ENCODE results near the gene ZNF280B. TPM values are rescaled to one million over a fixed set of nuclear protein-coding genes. Genes with fewer than 3 reads are reported as not detected.

The ZNF280B gene
- polyA plus RNA-seq, 1 donor (not counting 4 experiments of a cell fraction or from before 2014, with no cell fraction given): 0.04 TPM

GRCh38 chr22:22452211-22452610 is 56.3 kb downstream of the ZNF280B start:
- H3K27me3 ChIP-seq (ENCODE audit: control insufficient read depth, extremely low read depth, insufficient read depth, low read length): no peaks in the 10 kb centered on the region
- no peak overlapping the region for H3K4me2 ChIP-seq (ENCODE audit: control insufficient read depth, extremely low read depth, insufficient read depth, low read depth, low read length)
- no peak overlapping the region for H3K27ac ChIP-seq (ENCODE audit: control insufficient read depth, insufficient read depth, low read length)
- H3K9me1 ChIP-seq (ENCODE audit: control insufficient read depth, extremely low read depth, insufficient read depth, low read length): no peaks in the 10 kb centered on the region
- dilution Hi-C loops (cut with MboI; ENCODE audit: extremely low pct_ligation_motif_present, low sequenced_read_pairs): no loop called here
- TF ChIP-seq CTCF (optimal IDR thresholded peaks at IDR 0.05 in 1 of 3, IDR thresholded peaks at IDR 0.05 in 1 of 3, conservative IDR thresholded peaks at IDR 0.05 in 1 of 3; ENCODE audit: extremely low read depth in 1 of 3, insufficient read depth in 2 of 3, low read length in 3 of 3) (no peak), EZH2 (IDR thresholded peaks at IDR 0.05; ENCODE audit: low read length) (no peak)
- H3K4me3 ChIP-seq (ENCODE audit: control insufficient read depth in 2 of 3, extremely low read depth in 1 of 3, insufficient read depth in 2 of 3, low read depth in 1 of 3, low read length in 3 of 3): no peak overlapping the region
- DNase-seq (ENCODE audit: low read depth, low spot score) (no peak), FAIRE-seq (no peak)
- H3K9ac ChIP-seq (ENCODE audit: control insufficient read depth, extremely low read depth, insufficient read depth, low read length): no peak overlapping the region
- H3K36me3 ChIP-seq (ENCODE audit: control insufficient read depth in 2 of 2, extremely low read depth in 1 of 2, insufficient read depth in 2 of 2, low read length in 2 of 2): no peaks in the 10 kb centered on the region
- H4K20me1 ChIP-seq (ENCODE audit: control insufficient read depth, extremely low read depth, insufficient read depth, low read length): no peaks in the 10 kb centered on the region
- no peak overlapping the region for H2AFZ ChIP-seq (ENCODE audit: control insufficient read depth, low read length)
- peaks cover 2% of the 10 kb centered on the region for H3K9me3 ChIP-seq (ENCODE audit: control insufficient read depth, low read depth, low read length)
- no peaks in the 10 kb centered on the region for H3K4me1 ChIP-seq (ENCODE audit: control insufficient read depth, extremely low read depth, insufficient read depth, low read length)
- no peaks in the 10 kb centered on the region for H3K79me2 ChIP-seq (ENCODE audit: control insufficient read depth, insufficient read depth, low read length)

DNA sequence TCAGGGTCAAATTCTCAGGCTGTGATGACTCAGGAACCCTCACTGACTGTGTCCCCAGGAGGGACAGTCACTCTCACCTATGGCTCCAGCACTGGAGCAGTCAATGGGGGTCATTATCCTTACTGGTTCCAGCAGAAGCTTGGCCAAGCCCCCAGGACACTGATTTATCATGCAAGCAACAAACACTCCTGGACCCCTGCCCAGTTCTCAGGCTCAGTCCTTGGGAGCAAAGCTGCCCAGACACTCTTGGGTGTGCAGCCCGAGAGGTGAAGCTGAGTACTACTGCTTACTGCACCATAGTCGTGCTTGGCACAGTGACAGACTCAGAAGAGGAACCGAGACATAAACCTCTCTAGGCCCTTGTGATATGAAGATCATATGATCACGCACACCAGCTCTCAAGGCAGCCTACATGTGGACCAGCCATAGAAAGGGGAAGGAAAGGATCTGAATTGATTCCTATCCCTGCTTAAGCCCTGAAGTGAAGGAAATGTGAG is 58.2 kb downstream of the ZNF280B start:
- dilution Hi-C loops (cut with MboI; ENCODE audit: extremely low pct_ligation_motif_present, low sequenced_read_pairs): no loop called here
- no peak overlapping the region for H3K4me2 ChIP-seq (ENCODE audit: control insufficient read depth, extremely low read depth, insufficient read depth, low read depth, low read length)
- no peaks in the 10 kb centered on the region for H3K27me3 ChIP-seq (ENCODE audit: control insufficient read depth, extremely low read depth, insufficient read depth, low read length)
- no peak overlapping the region for H3K9ac ChIP-seq (ENCODE audit: control insufficient read depth, extremely low read depth, insufficient read depth, low read length)
- H3K4me3 ChIP-seq (ENCODE audit: control insufficient read depth in 2 of 3, extremely low read depth in 1 of 3, insufficient read depth in 2 of 3, low read depth in 1 of 3, low read length in 3 of 3): no peak overlapping the region
- no peaks in the 10 kb centered on the region for H3K36me3 ChIP-seq (ENCODE audit: control insufficient read depth in 2 of 2, extremely low read depth in 1 of 2, insufficient read depth in 2 of 2, low read length in 2 of 2)
- TF ChIP-seq EZH2 (IDR thresholded peaks at IDR 0.05; ENCODE audit: low read length) (no peak), CTCF (optimal IDR thresholded peaks at IDR 0.05 in 1 of 3, IDR thresholded peaks at IDR 0.05 in 1 of 3, conservative IDR thresholded peaks at IDR 0.05 in 1 of 3; ENCODE audit: extremely low read depth in 1 of 3, insufficient read depth in 2 of 3, low read length in 3 of 3) (no peak)
- no peak overlapping the region for H3K27ac ChIP-seq (ENCODE audit: control insufficient read depth, insufficient read depth, low read length)
- H2AFZ ChIP-seq (ENCODE audit: control insufficient read depth, low read length): no peak overlapping the region
- DNase-seq (ENCODE audit: low read depth, low spot score) (no peak), FAIRE-seq (no peak)
- no peaks in the 10 kb centered on the region for H3K9me1 ChIP-seq (ENCODE audit: control insufficient read depth, extremely low read depth, insufficient read depth, low read length)
- no peaks in the 10 kb centered on the region for H3K79me2 ChIP-seq (ENCODE audit: control insufficient read depth, insufficient read depth, low read length)
- H3K4me1 ChIP-seq (ENCODE audit: control insufficient read depth, extremely low read depth, insufficient read depth, low read length): no peaks in the 10 kb centered on the region
- no peaks in the 10 kb centered on the region for H4K20me1 ChIP-seq (ENCODE audit: control insufficient read depth, extremely low read depth, insufficient read depth, low read length)
- peaks cover 2% of the 10 kb centered on the region for H3K9me3 ChIP-seq (ENCODE audit: control insufficient read depth, low read depth, low read length)

Data from keratinocyte (primary cell).